Amniotic stem cell (primary cell): ENCODE data around the gene PCSK6.

Source experiments
- DNase-seq: peaks from one replicate; lab custom pipeline; 2025; lab: John Stamatoyannopoulos, UW

The PCSK6 gene

DNA sequence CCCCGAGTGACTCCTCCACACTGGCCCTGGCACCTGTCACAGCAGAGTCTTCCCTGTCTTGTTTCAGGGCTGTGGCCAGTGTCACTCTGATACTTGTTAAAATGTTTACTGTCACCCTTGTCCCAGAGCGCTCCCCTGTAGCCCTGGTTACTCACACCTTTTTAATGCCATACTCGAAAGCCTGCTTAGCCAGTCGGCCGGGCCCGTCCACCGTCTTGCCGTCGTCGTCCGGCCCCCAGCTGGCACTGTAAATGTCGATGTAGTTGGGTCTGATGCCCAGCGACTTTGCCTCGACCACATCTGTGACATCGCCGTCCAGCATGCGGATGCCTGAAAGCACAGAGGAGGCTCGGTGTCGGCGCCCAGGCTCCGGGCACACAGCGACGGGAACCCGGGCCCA is 91.3 kb downstream of the PCSK6 start:
- no peak for DNase-seq

GRCh38 chr15:101397521-101398003 is 91.9 kb downstream of the PCSK6 start:
- DNase-seq = no peak

DNA sequence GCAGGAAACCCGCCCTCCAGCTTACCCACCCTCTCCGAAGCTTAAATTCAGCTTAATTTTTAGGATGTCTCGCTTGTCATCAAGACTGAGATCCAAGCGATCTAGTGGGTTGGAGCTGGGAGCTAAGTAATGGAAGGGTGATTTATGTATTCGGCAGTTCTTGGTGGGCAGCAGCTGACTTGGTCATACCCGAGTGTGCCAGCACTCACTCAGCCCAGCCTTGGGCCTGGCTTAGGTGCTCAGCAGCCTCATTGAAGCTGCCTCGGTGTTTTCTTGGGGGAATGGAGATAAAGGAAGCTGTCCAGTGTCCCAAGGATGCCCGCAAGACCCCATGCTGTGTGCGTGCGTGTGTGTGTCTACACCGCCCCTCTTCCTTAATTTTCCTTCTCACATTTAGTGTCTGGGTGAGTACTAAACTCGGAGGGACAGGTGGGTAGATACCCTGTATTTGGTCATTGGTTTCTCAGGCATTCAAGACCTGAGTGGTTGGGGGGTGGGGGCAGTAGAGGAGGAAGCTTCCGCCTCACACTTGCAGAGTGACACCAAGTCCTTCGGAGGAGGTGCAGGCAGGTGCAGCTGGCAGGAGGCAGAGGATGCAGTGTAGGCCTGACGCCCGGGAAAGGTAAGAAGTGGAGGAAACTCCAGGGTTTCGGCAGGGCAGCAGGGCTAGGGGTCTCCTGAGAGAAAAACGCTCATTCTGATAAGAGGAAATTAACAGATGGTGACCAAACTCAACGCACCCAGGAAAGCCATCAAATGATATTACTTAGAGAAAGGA is 92.8 kb downstream of the PCSK6 start:
- no peak for DNase-seq

GRCh38 chr15:101394654-101395053 is 94.9 kb downstream of the PCSK6 start:
- DNase-seq = no peak

- DNase-seq = no peak
These were observed 95.4 kb downstream of the PCSK6 start for GRCh38 chr15:101394056-101394630.

DNA sequence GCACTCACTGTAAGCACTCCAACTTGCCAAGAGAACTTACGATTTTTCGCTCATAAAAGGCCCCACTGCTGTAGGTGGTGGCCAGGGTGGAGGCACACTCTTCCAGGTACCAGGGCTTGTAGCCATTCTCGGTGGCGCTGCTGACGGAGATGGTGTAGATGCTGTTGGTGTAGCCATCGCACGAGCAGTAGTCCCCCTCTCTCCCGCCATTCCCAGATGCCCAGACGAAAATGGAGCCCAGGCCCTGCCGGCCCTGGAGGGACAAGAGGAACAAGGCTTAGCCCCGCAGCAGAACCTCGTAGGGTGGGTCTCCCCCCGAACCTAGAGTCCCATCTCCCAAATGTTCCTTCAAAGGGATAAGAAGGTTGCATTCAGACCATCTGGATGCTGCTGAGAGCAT is 96.3 kb downstream of the PCSK6 start:
- DNase-seq = no peak

DNA sequence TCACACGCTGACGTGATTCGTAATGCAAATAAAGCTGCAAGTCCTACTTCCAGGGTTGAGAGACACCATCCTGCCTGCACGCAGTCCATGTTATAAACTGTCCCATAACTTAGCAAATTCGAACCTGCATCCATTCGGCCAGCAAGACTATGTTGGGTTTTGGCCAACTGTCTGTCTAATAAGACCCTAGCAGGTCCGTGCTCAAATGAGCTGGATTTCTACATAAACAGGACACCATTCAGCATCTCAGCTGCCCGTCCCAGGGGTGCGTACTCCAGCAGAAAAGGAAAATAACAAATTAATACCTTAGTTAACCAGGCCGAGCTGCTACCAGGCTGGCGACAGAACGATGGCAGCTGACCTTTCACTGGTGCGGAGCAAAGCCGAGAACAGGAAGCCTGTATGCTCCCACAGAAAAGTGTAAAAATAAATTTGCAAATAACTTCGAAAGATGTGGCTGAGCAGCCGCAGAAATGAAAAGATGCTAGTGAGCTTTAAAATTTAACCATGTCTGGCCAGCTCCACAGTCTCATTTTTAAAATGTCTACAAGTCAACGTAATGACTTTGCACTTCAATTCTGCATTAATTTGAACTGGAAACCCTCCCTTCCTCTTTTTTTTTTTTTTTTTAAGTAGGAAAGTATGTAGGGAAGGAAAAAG is 97.4 kb downstream of the PCSK6 start:
- no peak for DNase-seq

DNA sequence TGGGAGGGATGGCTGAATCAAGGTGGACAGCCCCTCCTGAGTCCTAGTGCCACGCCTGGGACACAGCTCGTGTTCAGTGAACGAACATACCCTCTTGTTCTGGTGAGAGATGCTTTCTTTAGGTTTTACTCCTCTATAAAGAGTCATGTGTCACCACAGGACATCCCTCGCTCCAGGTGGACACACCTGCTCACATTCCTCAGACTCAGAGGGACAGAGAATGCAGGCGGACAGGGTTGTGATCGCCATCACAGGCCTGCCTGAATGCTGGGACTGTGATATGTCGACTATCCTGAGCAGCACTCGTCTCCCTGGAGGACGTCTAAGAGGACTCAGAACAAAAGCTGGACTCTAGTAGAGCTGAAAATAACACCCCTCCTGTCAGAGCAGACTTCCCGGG is 98.1 kb downstream of the PCSK6 start:
- no peak for DNase-seq

DNA sequence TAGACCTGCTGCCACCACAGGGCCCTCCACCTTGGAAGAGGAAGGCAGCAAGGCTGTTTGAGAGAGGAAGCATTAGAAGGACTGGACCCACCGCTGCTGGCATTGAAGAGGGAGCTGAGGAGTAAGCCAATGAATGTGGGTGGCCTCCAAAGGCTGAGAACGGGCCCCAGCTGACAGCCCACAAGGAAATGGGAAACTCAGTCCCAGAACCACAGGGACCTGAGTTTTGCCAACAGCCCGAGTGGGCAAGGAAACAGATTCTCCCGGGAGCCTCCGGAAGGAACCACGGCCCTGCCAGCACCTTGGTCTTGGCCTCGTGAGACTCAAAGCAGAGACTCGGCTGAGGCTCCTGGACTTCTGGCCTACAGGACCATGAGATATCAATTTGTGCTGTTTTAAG is 99.0 kb downstream of the PCSK6 start:
- no peak for DNase-seq

GRCh38 chr15:101390060-101390459 is 99.4 kb downstream of the PCSK6 start:
- no peak for DNase-seq

DNA sequence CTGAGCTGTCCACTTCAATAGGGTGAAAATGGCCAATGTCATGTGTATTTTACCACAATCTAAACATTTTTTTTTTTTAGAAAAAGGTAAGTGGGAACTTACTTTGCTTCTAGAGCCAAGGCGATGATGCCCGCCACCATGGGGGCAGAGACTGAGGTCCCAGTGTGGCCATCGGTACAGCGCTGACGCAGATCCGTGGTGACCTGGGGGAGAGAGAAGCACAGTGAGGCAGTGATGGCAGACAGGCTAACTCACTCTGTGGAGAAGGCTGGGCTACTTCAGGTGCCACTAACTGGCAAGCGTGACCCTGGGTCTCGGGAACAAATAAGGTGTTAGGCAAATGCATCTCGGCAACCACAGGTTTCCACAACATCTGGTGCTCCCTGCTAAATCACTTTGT is 100.1 kb downstream of the PCSK6 start:
- no peak for DNase-seq

- DNase-seq = no peak
These were observed 101.5 kb downstream of the PCSK6 start for GRCh38 chr15:101388046-101388445.

DNA sequence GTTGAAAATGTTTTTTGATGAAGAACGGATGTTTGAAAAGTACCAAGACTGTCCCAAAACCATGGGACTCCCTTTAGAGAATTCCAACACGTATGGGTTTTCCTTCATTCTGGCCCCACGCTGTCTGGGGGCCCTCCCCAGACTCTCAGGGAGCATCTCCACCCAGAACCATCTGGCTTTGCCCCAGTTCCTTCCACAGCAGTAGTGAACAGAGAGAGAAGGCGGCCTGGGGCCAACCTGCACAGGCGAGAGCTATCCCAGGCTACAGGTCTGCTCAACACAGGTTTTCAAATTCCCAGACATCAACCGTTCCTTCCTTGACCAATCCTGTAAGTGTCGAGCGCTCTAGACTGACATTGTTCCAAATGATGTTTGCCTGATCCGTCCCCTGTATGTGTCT is 101.9 kb downstream of the PCSK6 start:
- no peak for DNase-seq

DNA sequence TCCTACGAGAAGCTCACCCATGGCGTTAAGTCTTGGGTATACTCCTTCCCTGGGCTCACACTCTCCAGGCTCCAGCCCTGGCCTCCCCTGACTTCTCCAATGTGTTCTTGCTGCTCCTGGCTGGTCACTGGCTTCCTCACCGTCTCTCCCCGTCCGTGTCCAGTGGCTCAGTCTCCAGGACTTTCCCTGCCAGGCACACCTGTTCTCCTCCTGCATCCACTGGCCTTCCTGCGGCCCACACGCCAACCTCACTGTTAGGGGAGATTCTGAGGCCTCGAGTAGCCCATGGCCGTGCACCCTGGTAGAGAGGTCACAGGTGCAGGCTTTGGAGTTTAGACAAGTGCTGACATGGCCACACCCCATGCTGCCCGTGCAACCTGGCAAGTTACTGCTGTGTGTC is 102.5 kb downstream of the PCSK6 start:
- DNase-seq = no peak

- no peak for DNase-seq
These were observed 103.5 kb downstream of the PCSK6 start for GRCh38 chr15:101386006-101386405.

DNA sequence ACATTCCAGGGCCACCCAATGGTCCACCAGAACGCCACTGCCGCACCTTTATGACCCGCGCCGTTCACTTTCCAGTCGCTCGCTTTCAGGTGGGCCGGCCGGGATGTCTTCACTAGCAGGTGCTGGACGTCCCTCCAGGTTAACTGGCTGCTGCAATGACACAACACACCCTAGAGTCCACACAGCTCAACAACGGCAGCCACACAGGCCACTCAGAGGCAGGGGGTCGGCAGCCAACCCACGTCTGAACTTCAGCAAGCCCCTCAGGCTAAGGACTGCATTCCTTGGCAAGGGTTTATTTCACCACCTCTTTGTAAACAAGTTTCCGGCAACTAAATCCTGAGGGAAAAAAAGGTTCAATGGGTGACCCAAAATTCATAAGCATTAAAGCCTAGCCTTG is 105.2 kb downstream of the PCSK6 start:
- DNase-seq = no peak

GRCh38 chr15:101382544-101382943 is 107.0 kb downstream of the PCSK6 start:
- no peak for DNase-seq

- DNase-seq = no peak
These were observed 107.8 kb downstream of the PCSK6 start for GRCh38 chr15:101381671-101382212.

GRCh38 chr15:101380146-101380545 is 109.4 kb downstream of the PCSK6 start:
- DNase-seq = no peak

DNA sequence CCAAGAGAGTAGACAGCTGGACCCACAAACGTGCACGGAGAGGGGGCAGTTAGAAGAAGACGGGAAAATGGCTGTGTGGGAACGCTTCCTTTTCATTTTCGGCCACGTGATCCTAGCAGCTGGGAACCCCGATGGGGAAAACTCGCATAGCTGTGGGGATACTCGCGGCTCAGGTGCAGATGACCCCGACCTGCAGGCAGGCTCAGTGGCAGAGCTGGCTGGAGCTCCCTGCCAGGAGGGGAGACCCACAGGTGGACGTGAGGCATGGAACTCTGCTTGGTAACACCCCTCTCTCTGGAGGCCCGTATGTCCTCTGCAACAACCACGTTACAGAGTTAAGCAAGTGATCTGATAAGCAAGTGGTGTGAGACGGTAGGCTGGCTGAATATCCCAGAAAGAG is 109.9 kb downstream of the PCSK6 start:
- no peak for DNase-seq

- DNase-seq = no peak
These were observed 110.6 kb downstream of the PCSK6 start for GRCh38 chr15:101378879-101379278.

- no peak for DNase-seq
These were observed 111.2 kb downstream of the PCSK6 start for GRCh38 chr15:101378171-101378755.
